ENCODE data around the gene WDR47. TPM values are rescaled to one million over a fixed set of nuclear protein-coding genes. Genes with fewer than 3 reads are reported as not detected.

WDR47 gene
- total RNA-seq (10 to 100 TPM in 4 of 5 experiments, 1 to 10 TPM in 1; 9.8 to 15.4 (median 14.4) TPM), polyA plus RNA-seq (1 to 10 TPM; 3.9 to 6.4 TPM), total RNA-seq (53.0 reads per million, percentile 72 among the genes with 10 or more reads in this experiment)

DNA sequence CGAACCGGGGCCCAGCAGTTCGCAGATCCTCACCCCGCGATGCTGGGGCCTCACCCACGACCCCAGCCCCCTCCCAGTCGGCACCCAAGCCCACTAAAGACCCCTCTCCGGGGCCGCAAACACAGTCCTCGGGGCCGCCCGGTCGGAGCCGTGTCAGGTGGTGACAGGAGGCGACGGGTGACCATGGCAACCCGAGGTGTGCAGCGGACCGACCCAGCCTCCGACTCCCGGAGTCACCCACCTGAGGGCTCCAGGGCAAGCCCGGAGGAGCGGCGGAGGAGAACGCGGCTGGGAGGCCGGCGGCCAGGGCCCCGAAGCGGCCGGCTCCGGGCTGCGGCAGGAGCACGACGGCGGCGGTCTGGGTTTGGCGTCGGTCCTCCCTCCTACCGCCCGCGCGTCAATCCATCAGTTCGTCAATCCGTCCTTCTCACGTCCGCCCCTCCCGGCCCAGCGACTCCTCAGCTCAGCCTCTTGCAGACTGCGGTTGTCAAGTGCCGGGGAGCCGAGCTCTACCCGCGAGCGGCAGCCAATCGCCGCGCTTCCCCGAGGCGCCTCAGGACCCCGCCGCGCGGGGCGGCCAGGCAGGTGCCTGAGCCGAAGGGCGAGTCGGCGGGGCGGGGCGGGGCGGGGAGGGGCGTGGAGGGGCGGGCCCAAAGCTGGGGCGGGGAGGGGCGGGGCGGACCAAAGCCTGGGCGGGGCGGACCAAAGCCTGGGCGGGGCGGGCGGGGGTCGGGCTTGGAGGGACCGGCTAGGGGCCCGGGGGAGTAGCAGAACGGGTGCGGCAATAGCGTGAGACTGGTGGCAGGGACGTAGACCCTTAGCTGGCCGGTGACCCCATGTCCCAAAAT, at the start of gene WDR47:
TSS of gene WDR47 (minus strand) at position 482 of the 848 bp plus-strand sequence. CDS start 18,590 bp downstream, outside the sequence.
- Mint-ChIP-seq H3K4me3 (peak within 1 kb of the TSS; percentile 86 to 97 (median 94)), H3K36me3 (peaks cover 0 to 1% (median 0%) of the 10 kb centered on the region in 5 donors), H3K27me3 (peaks cover 0 to 7% (median 0%) of the 10 kb centered on the region in 5 donors), H3K4me1 (peaks cover 7 to 25% (median 16%) of the 10 kb centered on the region in 7 donors), H3K9me3 (no peaks in the 10 kb centered on the region), H3K27ac (peak within 1 kb of the TSS; percentile 78 to 97 (median 91))
- H3K27ac ChIP-seq (ENCODE audit: low read depth, low read length) = peak within 1 kb of the TSS; percentile 90
- H3K4me1 ChIP-seq (ENCODE audit: control insufficient read depth in 2 of 2, insufficient read depth in 2 of 2, low read length in 2 of 2) = peaks cover 0 to 7% of the 10 kb centered on the region in 2 donors
- POLR2A ChIA-PET = interaction anchor here (0.6 to 2.5 kb wide), 14 partner anchors 33 to 842 kb away, joined by 3 to 27 read pairs (median 4); partner anchors contain the start of genes CLCC1, ELAPOR1, GNAI3 and PRPF38B
- no peaks in the 10 kb centered on the region for H3K9me3 ChIP-seq (ENCODE audit: control insufficient read depth in 2 of 3, low read length in 3 of 3)
- intact Hi-C loops (cut with micrococcal nuclease) = loop anchor here (1.0 to 5.0 kb wide), 17 partner anchors 34 to 1297 kb away; partner anchors contain the start of genes CLCC1 (in 2 of the 2), PRPF38B (in 2 of the 2), PSMA5 (in 2 of the 2) and STXBP3 (in 2 of the 2)
- peaks cover 0 to 7% (median 0%) of the 10 kb centered on the region in 3 experiments for H3K36me3 ChIP-seq (ENCODE audit: control insufficient read depth in 2 of 3, insufficient read depth in 3 of 3, low read length in 3 of 3)
- CTCF ChIA-PET = no interaction called here
- DNase-seq (peak; percentile 95 to 97 (median 96)), ATAC-seq (peak; percentile 99)
- no peaks in the 10 kb centered on the region for H3K27me3 ChIP-seq (ENCODE audit: control insufficient read depth in 2 of 2, insufficient read depth in 2 of 2, low read length in 2 of 2)
- H3K4me3 ChIP-seq (ENCODE audit: low read length) = peak within 1 kb of the TSS; percentile 97

DNA sequence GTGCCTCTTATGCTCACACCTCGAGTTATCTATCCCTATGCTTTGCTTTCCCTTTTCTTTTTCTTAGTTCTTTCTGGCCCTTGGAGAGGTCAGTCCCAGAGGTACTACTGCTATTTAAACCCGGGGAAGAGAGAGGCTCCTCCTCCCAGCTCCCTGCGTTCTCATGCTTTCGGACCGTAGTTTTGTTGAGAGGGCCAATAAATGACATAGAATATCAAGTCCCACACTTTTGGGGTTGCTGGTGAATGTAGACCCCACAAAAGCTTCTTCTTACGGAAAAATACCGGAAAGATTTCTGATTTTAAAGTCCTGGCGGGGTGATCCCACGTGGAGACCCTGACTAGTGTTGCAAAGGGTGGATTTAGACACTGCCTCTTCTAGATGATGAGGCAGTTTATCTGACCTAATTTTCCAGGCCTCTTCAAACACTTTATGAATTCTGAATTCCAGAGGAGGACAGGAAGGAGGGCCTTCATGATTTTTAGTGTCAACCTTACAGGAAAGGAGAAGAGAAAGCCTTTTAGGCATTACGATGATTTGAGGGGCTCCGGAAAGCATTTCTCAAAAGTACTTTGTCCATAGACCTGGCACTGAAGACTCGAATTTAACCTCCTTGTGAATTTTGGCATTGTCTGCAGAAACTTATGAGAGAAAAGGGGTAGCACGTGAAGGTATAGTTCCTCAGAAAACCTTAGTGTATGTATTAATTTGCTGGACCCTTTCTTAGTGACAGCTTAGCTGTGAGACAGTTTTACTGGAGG, 49.4 kb upstream of the WDR47 start:
- H3K36me3 Mint-ChIP-seq = peaks cover 0 to 15% (median 5%) of the 10 kb centered on the region in 5 donors
- H3K4me1 Mint-ChIP-seq = peaks cover 15 to 43% (median 37%) of the 10 kb centered on the region in 7 donors
- intact Hi-C loops (cut with micrococcal nuclease) = loop anchor here (5.0 kb wide), 6 partner anchors 121 to 529 kb away; partner anchors contain the start of genes ATXN7L2 (in 1 of the 2), CLCC1 (in 1 of the 2), EEIG2 (in 1 of the 2) and PSMA5 (in 1 of the 2)
- H3K9me3 ChIP-seq (ENCODE audit: control insufficient read depth in 2 of 3, low read length in 3 of 3) = no peaks in the 10 kb centered on the region
- peak overlapping the region; percentile 97 for H3K27ac ChIP-seq (ENCODE audit: low read depth, low read length)
- peaks cover 14 to 18% of the 10 kb centered on the region in 2 donors for H3K4me1 ChIP-seq (ENCODE audit: control insufficient read depth in 2 of 2, insufficient read depth in 2 of 2, low read length in 2 of 2)
- peaks cover 0 to 21% (median 4%) of the 10 kb centered on the region in 3 experiments for H3K36me3 ChIP-seq (ENCODE audit: control insufficient read depth in 2 of 3, insufficient read depth in 3 of 3, low read length in 3 of 3)
- no peak for DNase-seq
- H3K9me3 Mint-ChIP-seq = peaks cover 0 to 16% (median 2%) of the 10 kb centered on the region in 11 donors
- H3K4me3 Mint-ChIP-seq = peak overlapping the region; percentile 88 to 98 (median 96)
- ChIA-PET CTCF (interaction anchor here (0.6 to 1.3 kb wide), 3 partner anchors 9 to 398 kb away, joined by 3 to 7 read pairs (median 4); no protein-coding TSS in a partner anchor), POLR2A (interaction anchor here (0.8 to 4.4 kb wide), 12 partner anchors 9 to 422 kb away, joined by 3 to 77 read pairs (median 4); partner anchors contain the start of genes PRPF38B, TAF13 and WDR47)
- peak; percentile 10 for ATAC-seq
- H3K27me3 Mint-ChIP-seq = no peaks in the 10 kb centered on the region
- H3K27me3 ChIP-seq (ENCODE audit: control insufficient read depth in 2 of 2, insufficient read depth in 2 of 2, low read length in 2 of 2) = no peaks in the 10 kb centered on the region
- H3K27ac Mint-ChIP-seq = peak overlapping the region; percentile 90 to 99 (median 98)
- peak overlapping the region; percentile 84 for H3K4me3 ChIP-seq (ENCODE audit: low read length)

DNA sequence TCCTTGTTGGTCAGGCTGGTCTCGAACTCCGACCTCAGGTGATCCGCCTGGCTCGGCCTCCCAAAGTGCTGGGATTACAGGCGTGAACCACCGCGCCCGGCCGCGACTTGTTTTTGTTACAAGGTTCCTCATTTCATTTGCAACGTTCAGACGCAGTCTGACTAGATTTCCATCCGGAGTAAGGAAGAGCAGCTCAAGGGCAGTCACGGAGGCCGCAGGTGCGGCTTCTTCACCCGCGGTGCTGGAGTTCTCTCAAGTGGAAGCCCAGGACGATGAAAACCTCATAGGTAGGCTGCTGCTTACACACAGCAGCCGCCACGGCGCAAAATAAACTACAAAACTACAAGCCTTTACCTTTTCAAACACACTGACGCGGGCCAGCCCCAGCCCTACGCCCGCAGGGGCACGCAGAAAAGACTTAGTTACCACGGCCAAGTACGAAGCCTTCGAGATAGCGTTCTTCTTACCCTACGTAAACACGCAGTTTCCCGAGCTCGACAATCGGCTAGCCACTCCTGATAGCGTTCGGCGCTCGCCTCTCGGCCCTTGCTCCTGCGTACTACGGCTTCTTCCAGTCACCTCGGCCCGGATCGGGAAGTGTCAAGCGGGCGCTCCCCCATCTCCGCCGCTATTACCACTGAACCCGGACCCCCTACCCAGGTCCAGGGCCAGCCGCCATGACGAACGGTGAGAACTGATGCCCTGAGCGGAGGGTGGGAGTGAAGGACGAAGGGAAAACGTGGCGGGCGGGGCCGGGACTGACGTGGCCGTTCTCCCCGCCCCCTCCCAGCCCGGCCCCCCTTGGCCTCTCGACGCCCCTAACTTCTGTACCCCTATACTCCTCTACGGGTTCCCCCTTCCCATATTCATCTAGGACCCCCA, 48.5 kb upstream of the WDR47 start, which contains the start of gene TMEM167B:
TSS of gene TMEM167B (plus strand) at position 569 of the 882 bp plus-strand sequence. CDS start at position 678, 109 bp downstream.
- Histone ChIP-seq H3K27ac (ENCODE audit: low read depth, low read length) (peak within 1 kb of the TSS; percentile 97), H3K4me1 (ENCODE audit: control insufficient read depth in 2 of 2, insufficient read depth in 2 of 2, low read length in 2 of 2) (peaks cover 14 to 18% of the 10 kb centered on the region in 2 donors), H3K36me3 (ENCODE audit: control insufficient read depth in 2 of 3, insufficient read depth in 3 of 3, low read length in 3 of 3) (peaks cover 0 to 17% (median 4%) of the 10 kb centered on the region in 3 experiments), H3K9me3 (ENCODE audit: control insufficient read depth in 2 of 3, low read length in 3 of 3) (no peaks in the 10 kb centered on the region), H3K27me3 (ENCODE audit: control insufficient read depth in 2 of 2, insufficient read depth in 2 of 2, low read length in 2 of 2) (no peaks in the 10 kb centered on the region), H3K4me3 (ENCODE audit: low read length) (peak within 1 kb of the TSS; percentile 84)
- CTCF ChIA-PET = interaction anchor here (0.6 to 1.3 kb wide), 3 partner anchors 10 to 398 kb away, joined by 3 to 7 read pairs (median 4); no protein-coding TSS in a partner anchor
- POLR2A ChIA-PET = interaction anchor here (0.6 to 4.4 kb wide), 13 partner anchors 8 to 530 kb away, joined by 3 to 77 read pairs (median 4); partner anchors contain the start of genes PRPF38B, TAF13 and WDR47
- intact Hi-C loops (cut with micrococcal nuclease) = loop anchor here (1.0 to 5.0 kb wide), 12 partner anchors 10 to 528 kb away; partner anchors contain the start of genes CLCC1 (in 2 of the 2), WDR47 (in 2 of the 2), ATXN7L2 (in 1 of the 2) and EEIG2 (in 1 of the 2)
- H3K27ac Mint-ChIP-seq = peak within 1 kb of the TSS; percentile 90 to 99 (median 98)
- peak within 1 kb of the TSS; percentile 88 to 98 (median 96) for H3K4me3 Mint-ChIP-seq
- DNase-seq (peak; percentile 71 to 92 (median 87)), ATAC-seq (peak; percentile 98)
- H3K36me3 Mint-ChIP-seq = peaks cover 0 to 15% (median 5%) of the 10 kb centered on the region in 5 donors
- H3K9me3 Mint-ChIP-seq = peaks cover 0 to 16% (median 2%) of the 10 kb centered on the region in 11 donors
- peaks cover 15 to 43% (median 36%) of the 10 kb centered on the region in 7 donors for H3K4me1 Mint-ChIP-seq
- no peaks in the 10 kb centered on the region for H3K27me3 Mint-ChIP-seq

DNA sequence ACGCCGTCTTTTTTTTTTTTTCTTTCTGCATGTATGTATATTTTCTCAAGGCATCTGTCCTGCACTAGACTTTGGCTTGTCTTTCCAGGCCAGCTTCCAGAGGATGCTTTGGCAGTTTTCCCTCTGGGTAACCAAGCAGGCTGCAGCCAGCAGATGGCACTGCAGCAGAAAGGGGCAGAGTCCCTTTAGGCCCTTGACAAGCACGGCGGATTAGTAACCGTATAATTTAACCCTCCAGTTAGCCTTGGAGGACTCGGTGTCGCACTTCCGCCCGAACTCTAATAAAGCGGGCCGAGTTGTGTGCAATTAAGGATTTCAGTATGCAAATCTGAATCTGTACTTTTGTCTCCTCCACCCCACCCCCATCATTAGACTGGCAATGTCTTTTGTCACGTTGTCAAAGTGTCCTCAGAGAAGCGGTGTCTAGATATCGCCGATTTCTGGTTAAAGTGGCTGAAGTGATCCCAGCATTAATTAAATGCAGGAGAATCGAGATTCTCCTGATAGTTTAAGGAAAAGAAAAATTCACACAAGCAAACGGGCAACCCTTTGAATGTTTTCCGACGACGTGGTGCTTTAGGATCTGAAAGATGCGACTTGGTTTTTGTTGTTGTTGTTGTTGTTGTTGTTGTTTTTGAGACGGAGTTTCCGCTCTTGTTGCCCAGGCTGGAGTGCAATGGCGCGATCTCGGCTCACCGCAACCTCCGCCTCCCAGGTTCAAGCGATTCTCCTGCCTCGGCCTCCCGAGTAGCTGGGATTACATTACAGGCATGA, 47.5 kb upstream of the WDR47 start:
- DNase-seq = peak in 1 of 9 donors; percentile 52
- Mint-ChIP-seq H3K4me3 (peak overlapping the region; percentile 88 to 98 (median 96)), H3K27ac (peak overlapping the region in 8 of 9 donors; percentile 90 to 99 (median 98)), H3K4me1 (peaks cover 15 to 35% (median 32%) of the 10 kb centered on the region in 7 donors), H3K27me3 (no peaks in the 10 kb centered on the region), H3K9me3 (peaks cover 0 to 16% (median 2%) of the 10 kb centered on the region in 11 donors), H3K36me3 (peaks cover 0 to 8% (median 2%) of the 10 kb centered on the region in 5 donors)
- Histone ChIP-seq H3K27me3 (ENCODE audit: control insufficient read depth in 2 of 2, insufficient read depth in 2 of 2, low read length in 2 of 2) (no peaks in the 10 kb centered on the region), H3K27ac (ENCODE audit: low read depth, low read length) (peak overlapping the region; percentile 97), H3K4me3 (ENCODE audit: low read length) (peak overlapping the region; percentile 84), H3K9me3 (ENCODE audit: control insufficient read depth in 2 of 3, low read length in 3 of 3) (no peaks in the 10 kb centered on the region), H3K4me1 (ENCODE audit: control insufficient read depth in 2 of 2, insufficient read depth in 2 of 2, low read length in 2 of 2) (peaks cover 14 to 18% of the 10 kb centered on the region in 2 donors), H3K36me3 (ENCODE audit: control insufficient read depth in 2 of 3, insufficient read depth in 3 of 3, low read length in 3 of 3) (peaks cover 0 to 11% (median 3%) of the 10 kb centered on the region in 3 experiments)
- POLR2A ChIA-PET = interaction anchor here (0.6 to 4.4 kb wide), 12 partner anchors 7 to 531 kb away, joined by 3 to 77 read pairs (median 4); partner anchors contain the start of genes PRPF38B, TAF13 and WDR47
- CTCF ChIA-PET = interaction anchor here (1.3 kb wide), 2 partner anchors 11 to 397 kb away, joined by 4 to 7 read pairs; no protein-coding TSS in a partner anchor
- intact Hi-C loops (cut with micrococcal nuclease) = loop anchor here (1.0 to 5.0 kb wide), 13 partner anchors 11 to 527 kb away; partner anchors contain the start of genes CLCC1 (in 2 of the 2), WDR47 (in 2 of the 2), ATXN7L2 (in 1 of the 2) and EEIG2 (in 1 of the 2)
- no peak for ATAC-seq
